Muscle of leg (tissue), 11 donors: ENCODE data around the gene PIBF1. TPM values are rescaled to one million over a fixed set of nuclear protein-coding genes. Genes with fewer than 3 reads are reported as not detected.

ENCODE experiments used
- DNase-seq: peaks from one replicate; pipeline ENCODE4 v3.0.0; 2013
- H3K27ac ChIP-seq: one replicate; pipeline ENCODE4 v1.5.1; 2013; ENCODE audit warnings: mild to moderate bottlenecking, low read length, control low read depth
- H3K27me3 ChIP-seq: one replicate; pipeline ENCODE4 v1.6.1; 2013; ENCODE audit warnings: low read length; ENCODE audit not compliant: control insufficient read depth, insufficient read depth
- H3K36me3 ChIP-seq: one replicate; pipeline ENCODE4 v1.6.1; 2013; ENCODE audit warnings: low read length; ENCODE audit not compliant: control insufficient read depth, insufficient read depth
- H3K4me1 ChIP-seq: one replicate; pipeline ENCODE4 v1.6.1; 2013; ENCODE audit warnings: low read length; ENCODE audit not compliant: control insufficient read depth, insufficient read depth
- H3K4me3 ChIP-seq: one replicate; pipeline ENCODE4 v1.5.1; 2013; ENCODE audit warnings: low read length, control low read depth
- H3K9me3 ChIP-seq: replicated peaks from 2 replicates; pipeline ENCODE4 v1.6.1; 2013; ENCODE audit warnings: low read depth, low read length; ENCODE audit not compliant: control insufficient read depth
- WGBS: methylation state at CpG from one replicate; pipeline ENCODE4 v1.1.5; 2013; ENCODE audit warnings: missing lambda C conversion rate; ENCODE audit not compliant: insufficient coverage; 5-methylcytosine and 5-hydroxymethylcytosine counted together
- polyA plus RNA-seq, 8 donors: library from polyadenylated mRNA; unstranded; fragments of 120-200 nt; gene quantifications; one replicate each; pipeline versions ENCODE4 v1.2.1 to v1.2.3, GENCODE V29; 2013; ENCODE audit warnings: inconsistent platforms in 1 of 8, low replicate concordance in 1 of 8; ENCODE audit not compliant: insufficient read length in 8 of 8, insufficient read depth in 1 of 8
- total RNA-seq: library from RNA; stranded (reverse); fragments of 120-200 nt; gene quantifications from one replicate; pipeline ENCODE4 v1.2.4, GENCODE V29; 2013

PIBF1 gene
- total and polyA plus RNA-seq, 9 donors = 17.1 to 29.4 (median 23.8) TPM

DNA sequence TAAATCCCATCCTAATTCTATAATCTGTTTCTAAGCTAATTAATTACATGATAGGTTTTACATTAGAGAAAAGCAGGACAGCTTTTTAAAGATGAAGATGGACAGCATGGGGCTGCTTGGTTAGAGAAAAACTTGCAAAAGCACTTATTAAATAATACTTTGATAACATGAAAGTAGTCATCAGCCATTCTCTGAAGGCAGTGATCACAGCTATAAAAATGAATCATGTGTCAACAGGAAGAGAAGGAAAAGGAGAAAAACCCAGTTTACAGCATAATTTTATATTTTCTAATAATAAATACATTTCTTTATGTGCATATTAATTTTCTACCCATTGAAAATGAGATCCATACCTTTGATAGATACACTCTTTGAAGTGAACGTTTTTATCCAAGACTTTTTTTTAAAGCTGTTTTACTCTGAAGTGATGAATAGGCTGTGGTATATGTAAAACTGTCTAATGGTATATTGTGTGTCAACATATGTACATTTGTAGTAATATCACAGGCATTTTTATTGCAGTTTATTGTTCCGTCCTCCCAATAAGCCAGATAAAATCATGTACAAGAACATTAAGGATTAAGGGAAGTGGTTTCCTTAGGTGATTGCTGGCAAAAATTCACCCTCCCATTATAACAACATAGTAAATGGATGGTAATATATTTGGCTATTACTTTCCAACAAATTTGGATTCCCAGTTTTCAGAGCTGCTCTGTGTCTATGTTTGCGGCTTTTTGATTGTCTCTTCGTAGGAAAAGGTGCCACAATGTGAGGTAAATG lies 275.5 kb downstream of the PIBF1 start:
- H3K4me1 ChIP-seq = no peaks in the 10 kb centered on the region
- H3K9me3 ChIP-seq = no peaks in the 10 kb centered on the region
- DNase-seq = no peak
- H3K36me3 ChIP-seq = peaks cover 5% of the 10 kb centered on the region
- peaks cover 10% of the 10 kb centered on the region for H3K27me3 ChIP-seq
- no CpG with 5 or more reads among the region's 4 CpGs for WGBS
- peak overlapping the region; percentile 39 for H3K27ac ChIP-seq
- H3K4me3 ChIP-seq = no peak overlapping the region

DNA sequence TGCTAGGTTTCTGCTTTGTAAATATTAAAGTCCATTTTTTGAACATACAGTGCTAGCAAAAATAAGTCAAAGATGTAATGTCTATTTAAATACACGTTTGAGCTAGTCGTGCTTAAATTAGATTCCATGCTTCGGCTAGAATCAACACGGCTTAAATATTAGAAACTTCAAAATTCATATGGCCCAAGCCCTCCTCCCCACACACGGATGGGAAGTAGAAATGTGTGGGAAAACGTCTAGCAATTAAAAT lies 276.1 kb downstream of the PIBF1 start:
- no peak for DNase-seq
- Histone ChIP-seq H3K27me3 (peaks cover 10% of the 10 kb centered on the region), H3K9me3 (no peaks in the 10 kb centered on the region), H3K4me3 (peak overlapping the region; percentile 71), H3K4me1 (no peaks in the 10 kb centered on the region), H3K27ac (peak overlapping the region; percentile 39), H3K36me3 (peaks cover 7% of the 10 kb centered on the region)
- WGBS = no CpG with 5 or more reads among the region's 6 CpGs

DNA sequence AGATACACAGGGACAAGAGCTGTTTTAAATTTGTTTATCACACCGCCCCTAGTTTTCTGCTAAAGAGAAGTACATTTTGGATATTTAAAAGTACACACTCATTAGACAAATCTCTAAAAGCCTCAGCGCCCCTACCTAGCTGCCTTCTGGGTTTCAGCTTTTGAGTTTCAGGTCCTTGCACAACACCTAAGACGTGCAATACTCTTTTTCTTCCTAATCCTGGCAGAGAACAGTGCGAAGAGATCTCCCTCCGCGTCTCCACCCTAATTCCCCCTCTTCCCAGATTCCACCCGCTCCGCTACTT lies 276.5 kb downstream of the PIBF1 start:
- Histone ChIP-seq H3K9me3 (no peaks in the 10 kb centered on the region), H3K4me1 (no peaks in the 10 kb centered on the region), H3K36me3 (peaks cover 7% of the 10 kb centered on the region), H3K4me3 (peak overlapping the region; percentile 71), H3K27ac (peak overlapping the region; percentile 39), H3K27me3 (peaks cover 10% of the 10 kb centered on the region)
- DNase-seq = no peak
- WGBS = 4% methylated on average over 7 of the region's 8 CpGs

DNA sequence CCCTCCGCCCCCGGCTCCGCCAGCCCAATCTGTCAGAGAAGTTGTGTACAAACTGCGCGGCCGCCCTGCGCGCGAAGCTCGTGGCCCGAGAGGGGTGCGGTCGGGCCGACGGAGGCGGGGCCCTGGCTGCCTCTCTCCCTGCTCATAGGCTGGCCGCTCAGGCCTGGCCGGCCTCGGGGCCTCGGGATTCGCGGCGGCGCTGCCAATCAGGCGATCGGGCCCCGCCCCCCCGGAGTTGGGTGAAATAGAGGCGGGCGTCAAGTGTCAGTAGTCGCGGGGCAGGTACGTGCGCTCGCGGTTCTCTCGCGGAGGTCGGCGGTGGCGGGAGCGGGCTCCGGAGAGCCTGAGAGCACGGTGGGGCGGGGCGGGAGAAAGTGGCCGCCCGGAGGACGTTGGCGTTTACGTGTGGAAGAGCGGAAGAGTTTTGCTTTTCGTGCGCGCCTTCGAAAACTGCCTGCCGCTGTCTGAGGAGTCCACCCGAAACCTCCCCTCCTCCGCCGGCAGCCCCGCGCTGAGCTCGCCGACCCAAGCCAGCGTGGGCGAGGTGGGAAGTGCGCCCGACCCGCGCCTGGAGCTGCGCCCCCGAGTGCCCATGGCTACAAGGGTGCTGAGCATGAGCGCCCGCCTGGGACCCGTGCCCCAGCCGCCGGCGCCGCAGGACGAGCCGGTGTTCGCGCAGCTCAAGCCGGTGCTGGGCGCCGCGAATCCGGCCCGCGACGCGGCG lies 277.0 kb downstream of the PIBF1 start, which contains the start of gene KLF5:
KLF5 (plus strand) TSS at position 270 of the 724 bp plus-strand sequence; CDS start at position 593, 323 bp downstream.
- H3K9me3 ChIP-seq = no peaks in the 10 kb centered on the region
- H3K36me3 ChIP-seq = peaks cover 7% of the 10 kb centered on the region
- under 1% methylated on average over 91 of the region's 93 CpGs for WGBS
- H3K4me1 ChIP-seq = no peaks in the 10 kb centered on the region
- peaks cover 10% of the 10 kb centered on the region for H3K27me3 ChIP-seq
- peak within 1 kb of the TSS; percentile 71 for H3K4me3 ChIP-seq
- H3K27ac ChIP-seq = peak within 1 kb of the TSS; percentile 66
- DNase-seq = peak; percentile 98

DNA sequence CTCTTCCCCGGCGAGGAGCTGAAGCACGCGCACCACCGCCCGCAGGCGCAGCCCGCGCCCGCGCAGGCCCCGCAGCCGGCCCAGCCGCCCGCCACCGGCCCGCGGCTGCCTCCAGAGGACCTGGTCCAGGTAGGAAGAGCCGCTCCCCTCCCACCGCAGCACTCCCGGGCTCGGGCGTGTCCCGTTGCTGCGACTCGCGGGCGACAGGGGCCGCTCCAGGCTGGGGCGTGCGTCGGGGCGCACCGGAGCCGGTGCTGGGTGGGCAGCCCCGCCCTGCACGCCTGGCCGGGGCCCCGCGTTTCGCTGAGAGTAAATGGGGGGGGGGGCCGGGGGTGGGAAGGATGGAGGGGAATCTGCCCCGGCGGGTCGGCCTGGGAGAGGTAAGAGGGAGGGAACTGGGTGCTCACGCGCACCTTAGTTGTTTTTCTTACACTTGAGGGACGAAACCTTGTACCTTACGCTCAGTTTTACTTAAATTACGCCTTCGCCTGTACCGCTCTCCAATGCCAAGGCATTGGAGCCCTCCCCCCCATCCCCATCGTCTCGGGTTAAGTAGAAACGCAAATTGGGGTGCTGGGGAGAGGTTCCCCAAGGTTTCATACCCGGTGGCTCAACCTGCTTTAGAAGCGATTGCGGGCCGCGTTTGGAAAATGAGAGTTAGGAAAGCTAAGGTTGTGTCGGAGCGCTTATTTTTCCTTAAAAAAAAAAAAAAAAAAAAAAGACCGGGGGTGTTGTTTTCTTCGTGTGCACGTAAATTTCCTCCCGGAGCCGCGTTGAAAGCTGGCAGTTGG lies 277.7 kb downstream of the PIBF1 start:
- H3K4me1 ChIP-seq = no peaks in the 10 kb centered on the region
- H3K4me3 ChIP-seq = peak overlapping the region; percentile 71
- H3K27ac ChIP-seq = peak overlapping the region; percentile 64
- H3K27me3 ChIP-seq = peaks cover 8% of the 10 kb centered on the region
- no peaks in the 10 kb centered on the region for H3K9me3 ChIP-seq
- peak; percentile 70 for DNase-seq
- 0% methylated on average over 43 of the region's 68 CpGs for WGBS
- peaks cover 7% of the 10 kb centered on the region for H3K36me3 ChIP-seq

DNA sequence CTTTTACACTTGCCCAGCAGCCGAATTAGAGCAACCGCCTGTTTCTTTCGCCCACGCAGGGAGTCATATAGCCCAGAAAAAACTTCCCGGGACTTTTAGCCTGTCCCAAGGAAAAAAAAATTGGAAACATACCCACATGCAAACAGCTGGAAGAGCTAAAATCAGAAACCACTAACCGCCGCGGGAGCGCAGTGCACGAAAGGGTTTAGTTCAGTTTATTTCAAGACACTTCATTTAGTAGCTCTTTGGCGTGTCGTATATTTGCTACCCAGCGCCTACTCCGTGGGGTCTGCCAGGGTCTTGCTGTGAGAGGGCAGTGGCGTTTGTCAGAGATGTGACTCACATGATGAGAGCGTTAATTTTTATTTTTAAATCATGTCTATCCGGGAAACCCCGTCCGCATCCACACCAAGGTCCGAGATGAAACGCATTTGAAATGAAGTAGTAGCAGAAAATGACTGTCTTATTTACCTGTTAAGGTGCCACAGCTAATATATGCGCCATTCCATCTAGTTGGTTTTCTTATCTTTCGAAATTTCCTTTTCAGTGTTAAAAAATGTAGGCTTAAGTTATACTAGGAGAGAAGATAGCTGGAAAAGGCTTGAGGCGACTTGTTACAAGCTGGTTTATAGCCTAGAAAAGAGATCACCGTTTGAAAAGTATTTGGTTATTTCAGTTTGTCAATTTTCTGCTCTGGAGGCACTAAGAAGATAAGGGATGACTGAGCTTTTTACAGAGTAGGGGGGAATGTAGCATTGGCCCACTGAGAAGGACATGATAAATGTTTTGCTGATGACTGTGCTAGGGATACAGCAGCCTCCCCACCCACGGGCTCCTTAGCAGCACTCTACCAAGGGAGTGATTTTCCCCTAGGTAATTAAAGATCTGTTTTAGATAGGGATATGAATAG lies 278.6 kb downstream of the PIBF1 start:
- Histone ChIP-seq H3K9me3 (no peaks in the 10 kb centered on the region), H3K27ac (peak overlapping the region; percentile 64), H3K4me1 (no peaks in the 10 kb centered on the region), H3K27me3 (peaks cover 8% of the 10 kb centered on the region), H3K36me3 (peaks cover 7% of the 10 kb centered on the region), H3K4me3 (peak overlapping the region; percentile 71)
- DNase-seq = peak; percentile 91
- WGBS = 8% methylated on average over 13 of the region's 26 CpGs

DNA sequence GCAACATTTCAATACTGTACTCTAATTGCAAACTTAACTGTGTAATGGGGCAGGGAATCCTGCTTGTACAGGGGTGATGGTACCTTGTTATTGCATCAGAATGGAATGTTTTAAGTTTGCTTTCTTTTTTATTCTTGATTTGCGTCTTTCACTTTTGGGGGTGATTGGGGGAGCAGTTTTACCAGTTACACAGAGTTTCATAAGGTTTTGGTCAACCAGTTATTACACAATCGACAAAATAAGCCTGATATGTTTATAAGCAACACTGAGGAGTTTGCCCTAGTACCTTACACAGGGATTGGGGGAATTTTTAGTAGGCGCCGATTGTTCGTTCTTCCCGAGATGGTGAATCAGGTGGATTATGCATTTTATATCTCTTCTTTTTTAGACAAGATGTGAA lies 279.5 kb downstream of the PIBF1 start:
- Histone ChIP-seq H3K27me3 (peaks cover 8% of the 10 kb centered on the region), H3K36me3 (peaks cover 10% of the 10 kb centered on the region), H3K4me3 (peak overlapping the region; percentile 71), H3K27ac (no peak overlapping the region), H3K9me3 (no peaks in the 10 kb centered on the region), H3K4me1 (no peaks in the 10 kb centered on the region)
- WGBS = no CpG with 5 or more reads among the region's 6 CpGs
- DNase-seq = no peak

DNA sequence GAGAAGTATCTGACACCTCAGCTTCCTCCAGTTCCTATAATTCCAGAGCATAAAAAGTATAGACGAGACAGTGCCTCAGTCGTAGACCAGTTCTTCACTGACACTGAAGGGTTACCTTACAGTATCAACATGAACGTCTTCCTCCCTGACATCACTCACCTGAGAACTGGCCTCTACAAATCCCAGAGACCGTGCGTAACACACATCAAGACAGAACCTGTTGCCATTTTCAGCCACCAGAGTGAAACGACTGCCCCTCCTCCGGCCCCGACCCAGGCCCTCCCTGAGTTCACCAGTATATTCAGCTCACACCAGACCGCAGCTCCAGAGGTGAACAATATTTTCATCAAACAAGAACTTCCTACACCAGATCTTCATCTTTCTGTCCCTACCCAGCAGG lies 279.9 kb downstream of the PIBF1 start:
- no peaks in the 10 kb centered on the region for H3K4me1 ChIP-seq
- peaks cover 8% of the 10 kb centered on the region for H3K27me3 ChIP-seq
- 73% methylated on average over 9 of the region's 9 CpGs for WGBS
- no peaks in the 10 kb centered on the region for H3K9me3 ChIP-seq
- H3K36me3 ChIP-seq = peaks cover 10% of the 10 kb centered on the region
- H3K27ac ChIP-seq = no peak overlapping the region
- H3K4me3 ChIP-seq = peak overlapping the region; percentile 71
- no peak for DNase-seq

DNA sequence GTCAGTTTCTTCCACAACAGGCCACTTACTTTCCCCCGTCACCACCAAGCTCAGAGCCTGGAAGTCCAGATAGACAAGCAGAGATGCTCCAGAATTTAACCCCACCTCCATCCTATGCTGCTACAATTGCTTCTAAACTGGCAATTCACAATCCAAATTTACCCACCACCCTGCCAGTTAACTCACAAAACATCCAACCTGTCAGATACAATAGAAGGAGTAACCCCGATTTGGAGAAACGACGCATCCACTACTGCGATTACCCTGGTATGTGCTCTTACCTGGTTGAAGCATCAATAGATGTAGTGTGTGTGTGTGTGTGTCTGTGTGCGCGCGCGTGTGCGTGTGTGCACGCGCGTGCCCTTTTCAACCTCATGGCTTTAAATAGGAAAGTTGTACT lies 280.5 kb downstream of the PIBF1 start:
- Histone ChIP-seq H3K4me3 (peak overlapping the region; percentile 6), H3K36me3 (peaks cover 10% of the 10 kb centered on the region), H3K27ac (no peak overlapping the region), H3K4me1 (no peaks in the 10 kb centered on the region), H3K9me3 (no peaks in the 10 kb centered on the region), H3K27me3 (peaks cover 8% of the 10 kb centered on the region)
- 100% methylated on average over 1 of the region's 13 CpGs for WGBS
- no peak for DNase-seq
